ENCODE data around the gene ALG1L2.
"Not testable (repeated sequence)": the region's sequence is repeated elsewhere in the genome, so short reads cannot be mapped to it uniquely, and the experiment has no call there.

The ALG1L2 gene

DNA sequence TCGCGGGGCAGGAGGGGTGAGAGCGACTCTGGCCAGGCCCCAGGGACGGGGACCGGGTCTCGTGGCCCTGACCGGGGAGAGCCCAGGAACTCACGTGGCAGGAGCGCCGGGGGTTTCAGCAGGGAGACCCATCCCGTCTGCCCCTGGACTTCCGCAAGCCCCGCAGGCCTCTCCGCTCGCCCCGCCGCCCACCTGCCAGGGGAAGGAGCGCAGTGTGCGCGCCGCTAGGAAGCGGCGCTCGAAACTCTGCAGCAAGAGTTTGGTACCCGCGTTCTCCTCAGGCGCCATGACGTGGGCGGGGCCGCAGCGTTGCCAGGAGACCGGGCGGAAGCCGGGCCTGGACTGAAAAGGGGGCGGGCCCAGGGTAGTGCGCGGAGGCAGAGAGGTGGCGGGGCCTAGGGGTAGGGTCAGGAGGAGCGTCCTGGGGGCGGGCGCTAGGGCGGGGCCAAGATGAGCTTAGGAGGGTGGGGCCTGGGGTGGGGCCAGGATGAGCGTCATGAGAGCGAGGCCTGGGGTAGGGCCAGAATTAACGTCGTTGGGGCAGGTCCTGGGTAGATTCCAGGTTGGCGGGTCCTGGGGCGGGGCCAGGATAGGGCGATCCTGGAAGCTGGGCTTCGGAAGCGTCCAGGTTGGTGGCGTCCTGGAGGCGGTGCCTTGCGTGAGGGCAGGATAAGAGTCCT, 29.7 kb downstream of the ALG1L2 start:
- no peak for TF ChIP-seq CTCF (conservative IDR thresholded peaks at IDR 0.05; ENCODE audit: low read depth, low read length)
- DNase-seq (ENCODE audit: low read depth): peak; percentile 90
- peak overlapping the region; percentile 70 for H3K4me3 ChIP-seq (ENCODE audit: low read length)

DNA sequence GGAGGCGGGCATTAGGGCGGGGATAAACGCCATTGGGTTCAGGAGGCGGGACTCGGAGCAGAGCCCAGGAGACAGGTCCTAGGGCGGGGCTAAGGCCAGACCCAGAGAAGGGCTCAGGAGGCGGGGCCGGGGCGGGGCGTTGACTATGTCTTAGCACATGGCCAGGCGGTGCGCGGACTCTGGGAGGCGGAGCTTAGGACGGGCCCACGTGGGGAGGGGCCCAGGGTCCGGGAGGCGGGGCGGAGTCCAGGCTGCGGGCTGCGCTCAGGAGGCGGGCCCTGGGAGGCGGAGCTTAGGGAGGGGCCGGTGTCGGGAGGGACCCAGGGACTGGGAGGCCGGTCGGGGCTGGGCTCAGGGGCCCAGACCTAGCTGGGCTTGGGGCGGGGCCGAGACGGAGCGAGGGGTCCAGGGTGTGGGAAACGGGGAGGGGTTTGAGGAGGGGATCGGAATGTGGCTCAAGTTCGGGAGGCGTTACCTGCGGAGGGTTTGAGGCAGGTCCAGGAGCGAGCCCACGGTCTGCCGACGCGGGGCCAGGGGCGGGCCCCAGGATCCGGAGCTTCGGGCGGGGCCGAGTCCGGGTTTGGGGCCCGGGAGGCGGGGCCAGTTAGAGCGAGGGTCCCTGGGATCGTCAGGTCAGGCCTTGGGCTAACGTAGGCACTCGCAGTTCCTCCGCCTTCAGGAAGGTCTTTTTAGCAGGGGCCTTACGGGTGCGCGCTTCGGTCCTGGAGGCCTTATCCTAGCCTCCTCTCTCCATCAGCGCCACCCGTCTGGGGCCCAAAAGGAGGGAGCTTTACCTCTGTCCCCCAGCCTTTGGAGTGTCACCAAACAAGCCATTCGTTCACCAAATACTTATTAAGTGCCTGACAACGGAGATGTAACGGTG, 30.5 kb downstream of the ALG1L2 start:
- DNase-seq (ENCODE audit: low read depth): peak; percentile 74
- H3K4me3 ChIP-seq (ENCODE audit: low read length): peak overlapping the region; percentile 53

DNA sequence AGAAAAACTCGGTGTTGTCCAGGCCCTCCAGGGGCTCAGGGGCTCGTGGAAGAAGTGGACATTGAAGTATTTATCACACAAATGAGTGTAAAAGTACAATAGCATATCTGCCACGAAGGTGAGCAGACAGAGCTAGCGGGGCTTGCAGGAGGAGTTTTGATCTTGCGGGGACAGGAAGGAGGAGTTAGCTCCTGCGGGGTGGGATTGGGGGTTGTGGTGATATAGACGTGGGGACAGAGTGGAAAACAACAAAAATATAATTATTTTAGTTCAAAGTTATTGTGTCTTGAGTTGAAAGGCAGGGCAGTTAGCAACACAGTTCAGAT, 31.1 kb downstream of the ALG1L2 start:
- peak overlapping the region; percentile 53 for H3K4me3 ChIP-seq (ENCODE audit: low read length)
- not testable (repeated sequence) for DNase-seq (ENCODE audit: low read depth)

DNA sequence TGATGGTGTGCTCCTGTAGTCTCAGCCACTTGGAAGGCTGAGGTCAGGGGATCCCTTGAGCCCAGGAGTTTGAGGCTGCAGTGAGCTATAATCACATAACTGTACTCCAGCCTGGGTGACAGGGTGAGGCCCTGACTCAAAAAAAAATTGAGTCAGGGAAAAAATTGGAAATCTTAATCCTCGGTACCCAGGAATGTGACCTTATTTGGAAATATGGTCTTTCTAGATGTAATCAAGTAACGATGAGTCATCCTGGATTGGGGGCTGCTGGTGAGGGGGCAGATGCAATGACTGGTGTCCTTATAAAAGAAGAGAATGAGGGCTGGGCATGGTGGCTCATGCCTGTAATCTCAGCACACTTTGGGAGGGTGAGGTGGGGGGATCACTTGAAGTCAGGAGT, 33.8 kb downstream of the ALG1L2 start:
- not testable (repeated sequence) for DNase-seq (ENCODE audit: low read depth); H3K4me3 ChIP-seq (ENCODE audit: low read length)

DNA sequence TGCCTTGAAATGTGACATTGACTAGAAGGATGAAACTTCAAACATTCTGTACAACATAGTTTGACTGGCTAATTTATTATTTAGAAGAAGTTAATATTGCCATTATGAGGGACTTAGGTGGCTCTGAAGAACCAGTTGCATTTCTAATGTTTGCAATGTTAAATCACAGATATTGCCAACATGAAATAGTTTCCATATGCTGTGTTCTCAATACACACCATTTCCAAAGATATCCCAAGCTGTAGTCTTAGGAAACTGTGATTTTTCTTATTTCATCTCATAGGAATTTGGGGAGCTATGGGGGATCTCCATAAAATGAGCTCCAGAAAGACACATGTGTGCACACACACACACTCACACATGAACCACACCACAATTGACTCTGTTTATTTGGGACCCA, 36.3 kb downstream of the ALG1L2 start:
- DNase-seq (ENCODE audit: low read depth): no peak
- H3K4me3 ChIP-seq (ENCODE audit: low read length): no peak overlapping the region
- TF ChIP-seq CTCF (conservative IDR thresholded peaks at IDR 0.05; ENCODE audit: low read depth, low read length): no peak

- not testable (repeated sequence) for H3K4me3 ChIP-seq (ENCODE audit: low read length); DNase-seq (ENCODE audit: low read depth)
These were observed 38.2 kb downstream of the ALG1L2 start for GRCh38 chr3:130119824-130120223.

- H3K4me3 ChIP-seq (ENCODE audit: low read length); DNase-seq (ENCODE audit: low read depth): not testable (repeated sequence)
These were observed 38.7 kb downstream of the ALG1L2 start for GRCh38 chr3:130120291-130120690.

DNA sequence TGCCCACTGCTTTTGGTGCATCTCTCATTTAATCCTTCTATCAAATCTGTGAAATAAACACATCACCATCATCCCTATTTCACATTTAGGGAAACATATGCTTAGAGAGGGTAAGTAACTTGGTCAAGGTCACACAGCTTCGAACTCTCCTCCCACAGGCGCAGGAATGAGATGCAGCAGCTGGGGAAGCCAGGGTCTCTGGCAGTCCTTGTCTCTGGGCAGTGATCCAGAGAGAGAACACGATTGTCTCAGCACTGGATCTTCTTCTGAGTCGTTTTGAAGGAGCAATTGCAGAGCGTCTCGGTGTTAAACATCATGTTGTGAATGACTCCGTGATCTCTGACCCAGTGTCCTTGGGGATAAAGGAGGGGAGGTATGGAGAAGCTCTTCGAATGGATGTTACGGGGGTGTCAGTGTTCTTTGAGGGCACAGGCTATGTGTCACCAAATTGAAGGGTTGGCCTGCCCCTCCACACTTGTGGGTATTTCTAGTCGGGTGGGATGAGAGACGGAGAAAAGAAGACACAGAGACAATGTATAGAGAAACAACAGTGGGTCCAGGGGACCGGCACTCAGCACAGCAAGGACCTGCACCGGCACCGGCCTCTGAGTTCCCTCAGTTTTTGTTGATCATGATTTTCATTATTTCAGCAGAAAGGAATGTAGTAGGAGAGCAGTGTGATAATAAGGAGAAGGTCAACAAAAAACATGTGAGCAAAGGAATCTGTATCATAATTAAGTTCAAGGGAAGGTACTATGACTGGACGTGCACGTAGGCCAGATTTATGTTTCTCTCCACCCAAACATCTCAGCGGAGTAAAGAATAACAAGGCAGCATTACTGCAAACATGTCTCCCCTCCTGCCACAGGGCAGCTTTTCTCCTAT, 41.5 kb downstream of the ALG1L2 start:
- not testable (repeated sequence) for DNase-seq (ENCODE audit: low read depth); H3K4me3 ChIP-seq (ENCODE audit: low read length)

DNA sequence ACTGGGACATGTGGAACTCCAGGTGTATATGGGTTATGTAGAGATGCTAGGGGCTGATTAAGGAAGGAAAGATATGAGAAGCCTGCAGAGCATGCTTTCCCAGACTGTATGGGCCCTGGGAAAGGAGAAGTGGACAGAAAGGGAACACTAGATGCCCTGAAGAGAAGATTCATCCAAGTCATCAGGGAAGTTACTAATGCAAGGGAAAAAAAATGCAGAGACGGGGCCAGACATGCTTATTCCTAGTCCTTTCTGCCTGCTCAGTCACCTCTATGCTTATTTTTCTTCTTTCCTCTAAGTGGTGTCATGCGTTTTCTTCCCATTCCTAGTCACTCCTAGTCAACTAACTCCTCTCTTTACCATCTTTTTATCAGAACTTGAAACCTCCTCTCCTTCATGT, 43.8 kb downstream of the ALG1L2 start:
- H3K4me3 ChIP-seq (ENCODE audit: low read length); DNase-seq (ENCODE audit: low read depth): not testable (repeated sequence)

DNA sequence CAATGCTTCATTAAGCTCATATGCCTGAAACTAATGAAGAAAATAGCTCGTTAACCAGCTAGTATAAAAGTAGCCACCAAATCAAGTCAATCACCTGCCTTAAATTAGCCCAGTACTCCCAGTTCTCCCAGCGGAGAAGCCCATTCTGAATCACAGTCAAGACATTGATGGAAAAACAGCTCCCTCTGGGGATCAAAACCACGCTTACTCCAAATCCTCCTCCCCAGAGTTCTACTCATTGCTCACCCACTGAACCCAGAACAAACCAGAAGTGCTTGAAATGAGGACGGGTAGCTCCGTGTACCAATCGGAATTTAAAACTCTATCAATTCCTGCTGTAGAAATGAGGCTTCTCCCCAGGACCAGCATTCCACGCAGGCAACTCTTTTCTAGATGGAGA, 54.7 kb downstream of the ALG1L2 start:
- DNase-seq (ENCODE audit: low read depth); H3K4me3 ChIP-seq (ENCODE audit: low read length): not testable (repeated sequence)

GRCh38 chr3:130137685-130138084, 56.1 kb downstream of the ALG1L2 start:
- DNase-seq (ENCODE audit: low read depth); H3K4me3 ChIP-seq (ENCODE audit: low read length): not testable (repeated sequence)

GRCh38 chr3:130138992-130139391, 57.4 kb downstream of the ALG1L2 start:
- DNase-seq (ENCODE audit: low read depth): not testable (repeated sequence)

DNA sequence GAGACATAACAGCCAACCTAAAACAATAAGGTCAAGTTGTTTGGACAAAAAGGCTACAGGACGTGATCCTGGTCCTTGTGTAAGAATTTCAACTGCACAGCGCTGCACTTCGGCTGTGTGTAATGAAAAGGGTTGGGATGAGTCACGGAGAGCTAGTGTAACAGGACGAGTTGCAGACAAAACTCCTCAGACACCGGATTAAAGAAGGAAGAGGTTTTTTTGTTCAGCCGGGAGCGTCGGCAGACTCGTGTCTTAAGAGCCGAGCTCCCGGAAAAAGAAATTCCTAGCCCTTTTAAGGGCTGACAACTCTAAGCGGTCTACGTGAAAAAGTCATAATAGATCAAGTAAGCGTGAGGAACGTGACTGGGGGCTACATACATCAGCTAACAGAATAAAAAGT, 59.1 kb downstream of the ALG1L2 start:
- H3K4me3 ChIP-seq (ENCODE audit: low read length): not testable (repeated sequence)
- peak; percentile 31 for DNase-seq (ENCODE audit: low read depth)

More at GRCh38 chr3:130138992-130139391, 57.4 kb downstream of the ALG1L2 start:
- not testable (repeated sequence) for H3K4me3 ChIP-seq (ENCODE audit: low read length)

Data from retinal pigment epithelial cell (primary cell).